ENCODE measurements around the gene STAMBP.
"Not testable (repeated sequence)": the region's sequence is repeated elsewhere in the genome, so short reads cannot be mapped to it uniquely, and the experiment has no call there.

Gene STAMBP

GRCh38 chr2:73837847-73838585 lies 9.3 kb downstream of the STAMBP start:
- no peak for DNase-seq (ENCODE audit: low read depth, low spot score)

- no peak for DNase-seq (ENCODE audit: low read depth, low spot score)
Observed at GRCh38 chr2:73838889-73839534, 10.3 kb downstream of the STAMBP start.

- no peak for DNase-seq (ENCODE audit: low read depth, low spot score)
Observed at GRCh38 chr2:73839653-73840411, 11.1 kb downstream of the STAMBP start.

- no peak for DNase-seq (ENCODE audit: low read depth, low spot score)
Observed at GRCh38 chr2:73841912-73842738, 13.4 kb downstream of the STAMBP start.

GRCh38 chr2:73842739-73843019 lies 13.9 kb downstream of the STAMBP start:
- DNase-seq (ENCODE audit: low read depth, low spot score), result no peak

DNA sequence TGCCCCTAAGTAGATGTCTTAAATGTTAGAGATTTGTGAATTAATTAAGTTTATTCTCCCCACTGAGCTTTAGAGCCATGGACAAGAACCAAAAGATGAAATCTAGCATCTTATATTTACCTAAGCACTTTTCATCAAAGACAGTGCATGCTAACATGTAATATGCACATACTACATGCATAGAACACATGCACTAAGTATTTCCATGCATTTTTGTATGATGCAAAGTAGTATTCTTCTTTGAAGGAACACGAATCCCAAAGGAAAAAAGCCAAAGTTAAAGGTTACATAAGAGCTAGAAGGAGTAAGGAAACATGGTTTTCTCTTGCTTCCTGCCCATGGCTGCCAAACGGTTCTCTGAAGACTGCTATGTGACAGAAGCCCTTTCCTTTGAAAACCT lies 15.3 kb downstream of the STAMBP start:
- DNase-seq (ENCODE audit: low read depth, low spot score), result no peak

DNA sequence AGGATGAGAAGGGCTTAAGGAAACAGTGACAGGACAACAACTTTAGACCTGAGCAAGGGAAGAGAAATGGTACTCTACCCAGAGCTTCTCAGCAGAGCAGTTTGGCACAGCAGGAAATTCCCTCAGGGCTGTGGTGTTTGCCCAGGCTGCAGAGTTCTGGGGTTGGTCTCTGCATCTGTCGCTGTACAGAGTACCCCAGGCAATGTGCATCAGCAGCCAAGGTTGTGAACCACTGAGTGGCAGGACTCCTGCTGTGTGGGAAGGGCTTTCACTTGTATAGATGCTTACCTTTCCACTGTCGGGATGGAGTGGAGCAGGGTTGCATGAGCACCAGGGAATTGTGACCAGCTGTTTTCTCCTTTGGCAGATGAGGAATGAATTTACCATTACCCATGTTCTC lies 21.2 kb downstream of the STAMBP start:
- peak; percentile 53 for DNase-seq (ENCODE audit: low read depth, low spot score)

- no peak for DNase-seq (ENCODE audit: low read depth, low spot score)
Observed at GRCh38 chr2:73851274-73851673, 22.5 kb downstream of the STAMBP start.

- DNase-seq (ENCODE audit: low read depth, low spot score), result no peak
Observed at GRCh38 chr2:73852020-73852419, 23.3 kb downstream of the STAMBP start.

DNA sequence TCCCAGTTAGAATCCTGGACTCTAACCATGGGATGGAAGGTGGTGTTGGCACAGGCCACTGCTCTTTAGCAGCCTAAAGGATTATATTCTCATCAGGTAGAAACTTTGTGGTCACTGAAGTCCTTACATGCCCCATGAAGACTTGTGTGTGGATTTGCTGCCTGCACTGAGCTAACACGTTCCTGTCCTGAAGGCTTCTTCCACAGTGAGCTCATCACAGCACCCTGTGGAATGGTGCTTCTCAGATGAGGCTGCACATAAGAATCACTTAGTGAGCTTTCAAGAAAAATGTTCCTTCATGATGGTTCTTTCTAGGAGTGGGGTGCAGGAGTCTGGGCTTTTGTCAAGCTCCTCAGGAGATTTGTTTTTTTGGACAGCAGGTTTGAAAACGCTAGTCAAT lies 26.8 kb downstream of the STAMBP start:
- no peak for DNase-seq (ENCODE audit: low read depth, low spot score)

DNA sequence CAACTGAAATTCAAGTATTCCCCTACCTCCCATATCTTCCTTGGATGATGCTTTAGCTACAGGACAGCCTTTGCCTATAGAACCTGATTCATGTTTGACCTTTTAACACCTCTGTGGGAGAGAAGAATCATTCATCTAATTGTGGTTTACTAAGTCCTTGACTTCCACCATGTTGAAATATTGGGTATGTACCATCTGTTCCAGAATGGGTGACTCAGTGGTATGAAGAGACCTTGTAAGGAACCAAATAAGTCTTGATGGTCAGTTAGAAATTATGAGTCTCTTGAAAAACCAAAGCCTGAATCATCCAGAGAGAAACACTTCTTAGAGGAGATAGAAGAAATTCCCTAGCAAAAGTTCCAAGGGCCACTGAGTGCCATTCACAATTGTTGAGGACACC lies 27.5 kb downstream of the STAMBP start:
- DNase-seq (ENCODE audit: low read depth, low spot score), result no peak

DNA sequence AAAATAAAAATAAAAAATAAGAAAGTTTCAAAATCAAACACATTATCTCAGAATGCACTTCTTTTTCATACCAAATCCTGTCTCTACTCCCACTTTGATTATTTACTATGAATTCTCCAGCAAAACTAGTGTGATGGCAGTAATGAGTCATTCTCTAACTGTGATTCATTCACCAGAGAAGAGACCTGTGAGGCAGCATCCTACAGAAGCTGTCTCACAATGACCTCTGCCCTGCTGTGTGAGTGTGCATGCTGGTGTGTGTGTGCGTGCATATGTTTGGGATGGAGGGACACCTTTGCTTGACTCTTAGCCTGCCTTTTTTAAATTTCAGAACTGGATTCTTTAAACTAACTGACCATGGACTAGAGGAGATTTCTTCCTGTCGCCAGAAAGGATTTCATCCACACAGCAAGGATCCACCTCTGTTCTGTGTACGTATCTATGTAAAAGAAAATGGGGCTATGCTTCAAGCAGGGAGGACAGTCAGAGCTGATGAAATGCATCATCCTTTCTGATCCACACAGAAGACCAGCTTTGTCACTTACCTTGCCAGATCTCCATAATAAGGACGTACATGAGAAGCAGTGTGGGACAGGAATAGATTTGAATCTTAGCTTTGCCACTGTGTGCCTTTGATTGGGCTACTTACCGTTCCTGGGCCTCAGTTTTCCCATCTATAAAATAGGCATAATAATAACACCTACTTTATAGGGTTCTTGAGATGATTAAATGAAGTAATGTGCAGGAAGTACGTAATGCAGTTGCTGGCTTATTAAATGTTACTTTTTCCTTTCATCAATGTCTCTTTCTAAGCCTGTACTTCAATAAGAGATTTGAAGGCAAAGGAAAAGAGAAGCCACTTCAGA lies 31.2 kb downstream of the STAMBP start:
- DNase-seq (ENCODE audit: low read depth, low spot score), result no peak

DNA sequence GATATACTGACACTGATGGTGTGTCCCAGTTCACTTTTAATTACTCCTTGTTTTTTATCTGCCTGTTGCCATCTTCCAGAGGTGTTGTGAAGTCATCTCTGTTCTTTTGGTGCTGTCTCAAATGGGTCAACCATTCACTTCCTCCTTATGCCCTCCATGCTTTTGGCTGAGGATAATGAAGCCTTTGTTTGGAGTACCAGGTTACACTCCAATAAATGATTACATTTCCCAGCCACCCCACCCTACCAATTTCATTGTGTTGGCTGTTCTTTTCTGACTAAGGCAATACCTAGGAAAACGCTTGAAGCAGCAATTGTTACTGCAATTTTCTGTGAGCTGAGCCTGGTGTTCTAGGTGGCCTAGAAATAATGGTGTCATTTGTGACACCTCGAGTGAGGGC lies 34.2 kb downstream of the STAMBP start:
- no peak for DNase-seq (ENCODE audit: low read depth, low spot score)

DNA sequence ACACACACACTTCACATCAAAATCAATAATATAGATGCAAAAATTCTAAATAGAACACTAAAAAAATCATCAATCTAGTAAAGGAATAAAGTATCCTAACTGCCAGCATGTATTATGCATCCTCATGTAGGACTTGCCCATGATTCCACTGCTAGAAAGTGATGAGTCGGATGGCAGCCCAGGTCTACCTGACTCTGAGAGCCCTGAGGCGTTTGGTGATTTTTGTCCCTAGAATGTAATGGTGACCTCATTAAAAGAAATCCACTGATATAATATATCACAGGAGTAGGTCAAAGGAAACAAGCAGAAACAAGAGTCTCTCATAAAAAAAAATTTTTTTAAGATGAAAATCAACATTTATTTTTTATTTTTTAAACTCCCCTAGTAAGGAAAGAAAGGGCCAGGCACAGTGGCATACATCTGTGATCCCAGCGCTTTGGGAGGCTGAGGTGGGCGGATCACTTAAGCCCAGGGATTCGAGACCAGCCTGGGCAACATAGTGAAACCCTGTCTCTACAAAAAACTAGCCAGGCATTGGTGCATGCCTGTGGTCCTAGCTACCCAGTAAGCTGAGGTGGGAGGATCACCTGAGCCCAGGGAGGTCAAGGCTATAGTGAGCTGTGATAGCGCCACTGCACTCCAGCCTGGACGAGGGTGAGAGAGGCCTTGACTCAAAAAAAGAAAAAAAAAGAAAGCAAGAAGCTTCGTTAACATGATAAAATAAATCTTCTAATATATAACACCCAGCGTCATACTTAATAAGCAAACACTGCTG lies 39.6 kb downstream of the STAMBP start:
- no peak for DNase-seq (ENCODE audit: low read depth, low spot score)

DNA sequence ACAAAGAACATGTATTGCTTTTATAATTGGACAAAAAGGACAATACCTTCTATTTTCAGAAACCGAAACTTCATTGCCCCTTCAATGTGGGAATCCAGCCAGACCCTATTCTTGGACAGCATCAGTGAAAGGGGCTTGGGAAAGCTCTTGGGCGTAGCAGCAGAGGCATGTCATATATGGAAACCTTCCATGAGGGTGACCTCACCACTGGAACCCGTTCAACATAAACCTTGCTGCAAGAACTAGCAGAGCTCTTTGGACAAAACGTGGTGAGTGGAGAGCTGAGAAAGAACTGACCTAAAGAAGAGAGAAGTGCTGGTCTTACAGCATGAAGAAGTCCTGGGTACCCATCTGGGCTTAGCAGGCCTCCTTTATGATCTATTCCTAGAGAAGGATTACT lies 41.3 kb downstream of the STAMBP start:
- DNase-seq (ENCODE audit: low read depth, low spot score), result no peak

- no peak for DNase-seq (ENCODE audit: low read depth, low spot score)
Observed at GRCh38 chr2:73877071-73877802, 48.5 kb downstream of the STAMBP start.

GRCh38 chr2:73877984-73878383 lies 49.2 kb downstream of the STAMBP start:
- not testable (repeated sequence) for DNase-seq (ENCODE audit: low read depth, low spot score)

GRCh38 chr2:73885406-73885805 lies 56.6 kb downstream of the STAMBP start:
- DNase-seq (ENCODE audit: low read depth, low spot score), result no peak

GRCh38 chr2:73886357-73886756 lies 57.6 kb downstream of the STAMBP start:
- no peak for DNase-seq (ENCODE audit: low read depth, low spot score)
